Measurements from ENCODE around the gene DGKQ.
"Not testable (repeated sequence)": the region's sequence is repeated elsewhere in the genome, so short reads cannot be mapped to it uniquely, and the experiment has no call there.

Gene DGKQ

DNA sequence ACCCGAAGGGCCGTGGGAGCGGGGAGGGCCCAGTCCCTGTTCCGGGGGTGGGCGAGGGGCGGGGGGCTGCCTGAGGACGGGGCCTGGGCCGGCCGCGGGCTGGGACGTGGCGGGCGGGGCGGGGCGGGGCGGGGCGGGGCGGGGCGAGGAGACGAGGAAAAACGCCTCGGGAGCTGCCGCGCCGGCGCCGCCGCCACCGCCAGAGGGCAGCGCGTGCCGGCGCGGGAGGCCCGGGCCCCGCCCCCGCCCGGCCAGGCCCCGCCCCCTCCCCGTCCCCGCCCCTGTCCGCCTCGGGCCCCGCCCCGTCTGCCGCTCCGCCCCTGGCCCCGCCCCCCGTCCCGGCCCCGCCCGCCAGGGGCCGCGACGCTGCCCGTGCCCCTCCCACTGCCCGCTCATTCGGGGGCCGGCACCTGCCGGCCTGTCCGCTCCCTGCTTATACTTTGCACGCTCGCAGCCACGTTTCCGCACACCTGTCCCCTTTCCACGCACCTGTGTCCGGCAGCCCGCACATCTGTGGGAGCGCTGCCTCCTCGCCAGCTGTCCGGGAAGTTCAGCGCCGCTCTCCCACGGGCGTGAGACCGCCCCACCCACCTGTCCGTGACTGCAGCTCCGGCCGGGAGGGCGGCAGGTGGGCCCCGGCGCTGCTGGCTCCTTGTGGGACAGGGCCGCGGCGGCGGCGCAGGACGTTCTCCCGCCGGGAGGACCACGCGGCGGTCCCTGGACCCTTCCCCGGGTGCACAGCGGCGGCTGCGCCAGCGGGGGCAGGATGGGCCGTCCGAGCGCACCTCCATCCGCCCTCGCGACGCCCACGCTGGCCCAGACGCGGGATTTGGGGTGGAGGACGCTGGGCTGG is 36.4 kb upstream of the DGKQ start:
- DNase-seq = peak; percentile 58

DNA sequence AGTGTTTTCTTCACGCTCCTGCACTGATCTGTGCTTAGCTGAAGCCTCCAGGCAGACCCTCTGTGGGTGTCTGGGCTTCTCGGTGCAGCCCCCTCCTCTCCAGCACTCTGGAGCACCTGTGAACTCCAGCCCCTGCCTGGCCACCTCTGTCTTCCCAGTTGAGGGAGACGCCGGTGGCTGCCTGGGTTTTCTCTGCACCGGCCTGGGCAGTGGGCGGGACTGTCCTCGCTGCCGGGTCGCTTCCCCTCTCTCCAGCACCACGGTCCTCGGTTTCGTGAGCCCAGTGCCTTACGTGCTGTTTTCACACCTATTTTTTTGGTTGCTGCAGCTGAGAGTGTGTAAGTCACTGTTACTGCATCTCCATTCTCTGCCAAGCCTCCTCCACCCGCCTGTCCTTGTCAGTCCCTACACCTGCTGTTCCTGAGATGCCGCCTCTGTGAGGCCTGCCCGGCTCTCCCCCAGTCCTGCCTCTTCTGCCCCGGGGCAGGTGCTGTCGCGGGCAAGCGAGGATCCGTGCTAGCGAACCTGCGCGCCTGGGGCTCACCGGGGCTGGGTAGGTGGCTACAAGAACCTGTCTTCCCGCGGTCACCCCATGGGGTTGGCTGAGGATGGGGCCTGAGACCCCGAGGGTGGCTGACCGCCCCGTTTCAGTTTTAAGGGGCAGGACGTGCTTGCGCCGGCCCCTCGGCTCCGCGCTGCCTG is 35.6 kb upstream of the DGKQ start:
- no peak for DNase-seq

GRCh38 chr4:1006856-1007255 is 33.5 kb upstream of the DGKQ start:
- DNase-seq = no peak

DNA sequence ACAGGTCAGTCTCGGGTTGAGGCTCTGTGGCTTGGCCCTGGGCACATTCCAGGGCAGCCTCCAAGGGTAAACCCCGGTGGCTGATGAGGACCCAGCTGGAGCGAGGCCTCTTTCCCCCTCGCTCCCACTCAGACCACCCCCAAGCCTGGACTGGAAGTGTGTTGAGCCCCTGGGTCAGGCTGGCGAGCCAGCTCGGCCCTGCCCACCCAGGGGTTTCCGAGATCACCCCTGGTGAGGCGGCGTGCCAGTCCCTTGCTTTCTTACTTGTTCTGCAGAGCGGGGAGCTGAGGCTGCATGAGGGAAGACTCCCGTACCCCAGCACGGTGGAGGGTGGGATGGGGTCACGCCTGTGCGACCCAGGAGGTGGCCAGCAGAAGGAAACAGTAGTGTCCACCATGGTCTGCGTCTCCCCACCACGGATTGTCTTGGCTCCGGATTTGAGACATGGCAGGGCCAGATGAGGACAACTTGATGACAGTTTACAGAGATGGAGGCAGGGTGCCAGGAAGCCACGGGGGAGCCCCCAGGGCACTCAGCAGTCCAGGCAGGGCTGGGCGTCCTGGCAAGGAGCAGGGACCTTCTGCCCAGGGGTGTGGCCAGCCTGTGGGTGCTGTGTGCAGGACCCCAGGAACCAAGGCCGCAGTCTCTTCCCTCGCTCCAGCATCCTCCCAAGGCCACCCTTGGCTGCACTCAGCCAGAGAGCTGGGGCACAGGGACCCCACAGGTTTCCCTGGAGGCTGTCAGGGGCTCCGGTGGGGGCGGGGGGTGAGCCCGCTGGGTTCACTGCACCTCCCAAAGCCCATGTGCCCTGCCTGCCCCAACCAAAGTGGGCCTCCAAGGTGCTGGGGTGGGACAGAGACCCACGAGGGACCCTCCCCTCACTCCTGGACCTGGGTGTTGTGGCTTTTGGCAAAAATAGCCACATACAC is 31.5 kb upstream of the DGKQ start:
- DNase-seq = no peak

DNA sequence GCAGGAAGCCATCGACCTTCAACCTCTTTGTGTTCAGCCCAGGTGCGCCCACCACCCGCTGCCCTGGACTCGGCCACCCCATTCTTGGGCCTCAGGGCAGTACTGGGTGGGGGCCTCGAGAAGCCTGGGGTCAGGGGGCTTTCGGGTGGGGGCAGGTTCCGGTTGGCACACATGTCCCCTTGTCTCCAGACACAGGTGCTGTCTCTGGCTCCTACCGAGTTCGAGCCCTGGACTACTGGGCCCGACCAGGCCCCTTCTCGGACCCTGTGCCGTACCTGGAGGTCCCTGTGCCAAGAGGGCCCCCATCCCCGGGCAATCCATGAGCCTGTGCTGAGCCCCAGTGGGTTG is 30.7 kb upstream of the DGKQ start:
- DNase-seq = no peak

DNA sequence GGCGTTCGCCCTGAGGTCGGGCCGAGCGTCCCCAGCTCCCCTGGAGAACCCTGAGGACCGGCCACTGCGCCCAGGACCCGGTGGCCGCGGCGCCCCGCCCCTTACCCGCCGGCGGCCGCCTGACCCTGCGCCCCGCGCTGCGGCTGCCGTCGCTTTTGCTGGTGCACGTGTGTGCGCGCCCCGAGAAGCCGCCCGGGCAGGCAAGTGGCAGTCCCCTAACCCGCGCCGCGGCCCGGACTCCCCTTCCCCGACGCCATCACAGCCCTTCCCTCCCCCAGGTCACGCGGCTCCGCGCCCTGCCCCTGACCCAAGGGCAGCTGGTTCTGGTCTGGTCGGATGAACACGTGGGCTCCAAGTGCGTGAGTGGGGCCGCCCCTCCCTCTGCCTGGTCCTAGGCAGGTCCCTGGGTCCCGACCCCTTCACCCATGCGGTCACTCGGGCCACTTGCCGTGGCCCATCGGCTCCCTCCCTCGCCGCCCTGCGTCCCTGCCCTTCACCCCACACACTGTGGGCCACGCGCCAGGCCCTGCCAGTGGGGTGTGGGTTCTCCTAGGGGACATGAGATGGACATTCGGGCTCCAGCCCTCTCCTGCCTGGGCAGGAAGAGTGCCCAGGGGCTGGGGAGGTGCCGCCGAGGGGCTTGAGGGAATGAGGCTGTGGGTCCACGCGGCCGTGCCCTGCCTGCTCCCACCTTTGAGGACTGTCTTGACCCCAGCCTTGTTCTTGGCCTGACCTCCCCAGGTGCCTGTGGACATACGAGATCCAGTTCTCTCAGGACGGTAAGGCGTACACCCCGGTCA is 30.1 kb upstream of the DGKQ start:
- no peak for DNase-seq

GRCh38 chr4:1002631-1003251 is 29.4 kb upstream of the DGKQ start:
- DNase-seq = no peak

GRCh38 chr4:1002131-1002630 is 28.8 kb upstream of the DGKQ start:
- no peak for DNase-seq

DNA sequence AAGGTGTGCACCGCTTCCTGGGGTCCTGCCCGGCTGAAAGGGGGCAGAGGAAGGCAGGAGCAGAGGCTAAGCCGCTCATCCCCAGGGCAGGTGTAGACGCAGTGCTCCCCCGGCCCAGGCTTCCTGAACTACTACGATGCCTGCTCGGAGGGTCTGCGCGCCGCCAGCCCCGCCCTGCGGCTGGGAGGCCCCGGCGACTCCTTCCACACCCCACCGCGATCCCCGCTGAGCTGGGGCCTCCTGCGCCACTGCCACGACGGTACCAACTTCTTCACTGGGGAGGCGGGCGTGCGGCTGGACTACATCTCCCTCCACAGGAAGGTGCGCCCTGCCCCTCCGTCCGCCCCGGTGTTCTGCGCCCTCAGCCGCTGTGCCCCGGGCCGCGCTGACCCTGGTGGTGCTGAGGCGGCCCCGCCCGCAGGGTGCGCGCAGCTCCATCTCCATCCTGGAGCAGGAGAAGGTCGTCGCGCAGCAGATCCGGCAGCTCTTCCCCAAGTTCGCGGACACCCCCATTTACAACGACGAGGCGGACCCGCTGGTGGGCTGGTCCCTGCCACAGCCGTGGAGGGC is 28.3 kb upstream of the DGKQ start:
- DNase-seq = no peak

DNA sequence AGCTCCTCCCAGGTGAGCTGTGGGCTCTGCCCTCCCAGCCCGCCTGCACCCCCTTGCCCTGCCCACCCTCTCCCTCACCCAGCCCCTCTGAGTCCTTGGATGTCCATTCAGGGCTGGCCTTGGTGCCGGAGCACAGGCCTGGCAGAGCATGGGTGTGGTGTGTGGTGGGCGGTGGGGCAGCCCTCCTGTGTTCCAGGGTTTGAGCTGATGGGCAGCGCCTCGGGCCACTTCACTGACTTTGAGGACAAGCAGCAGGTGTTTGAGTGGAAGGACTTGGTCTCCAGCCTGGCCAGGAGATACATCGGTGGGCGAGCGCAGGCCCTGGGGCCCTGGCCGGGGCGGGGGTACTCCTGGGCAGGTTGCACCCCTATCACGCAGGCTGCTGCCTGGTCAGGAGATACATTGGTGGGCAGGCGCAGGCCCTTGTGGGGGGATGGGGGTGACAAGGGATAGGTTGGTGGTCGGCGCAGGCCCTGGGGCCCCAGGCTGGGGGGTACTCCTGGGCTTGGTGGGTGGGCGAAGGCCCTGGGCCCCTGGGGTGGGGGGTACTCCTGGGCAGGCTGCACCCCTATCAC is 27.4 kb upstream of the DGKQ start:
- DNase-seq = no peak

DNA sequence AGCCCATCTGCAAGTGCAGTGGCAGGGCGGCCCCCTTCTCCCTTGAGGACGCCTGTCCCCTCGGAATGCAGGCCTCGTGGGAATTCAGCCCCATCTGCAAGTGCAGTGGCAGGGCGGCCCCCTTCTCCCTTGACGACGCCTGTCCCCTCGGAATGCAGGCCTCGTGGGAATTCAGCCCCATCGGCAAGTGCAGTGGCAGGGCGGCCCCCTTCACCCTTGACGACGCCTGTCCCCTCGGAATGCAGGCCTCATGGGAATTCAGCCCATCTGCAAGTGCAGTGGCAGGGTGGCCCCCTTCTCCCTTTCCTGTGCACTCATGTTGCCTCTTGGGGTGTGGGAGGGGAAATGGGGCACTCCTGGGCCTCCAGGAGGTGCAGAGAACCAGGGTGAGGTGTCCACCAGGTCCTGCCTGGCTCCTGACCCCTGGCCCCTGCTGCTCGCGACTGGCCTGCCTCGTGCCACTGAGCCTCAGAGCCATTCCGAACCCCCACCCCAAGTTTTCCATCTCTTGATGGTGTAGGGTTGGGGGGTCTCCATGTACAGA is 26.6 kb upstream of the DGKQ start:
- DNase-seq = no peak

- DNase-seq = not testable (repeated sequence)
These were observed 26.0 kb upstream of the DGKQ start for GRCh38 chr4:999240-999863.

GRCh38 chr4:998096-998691 is 24.8 kb upstream of the DGKQ start:
- no peak for DNase-seq

DNA sequence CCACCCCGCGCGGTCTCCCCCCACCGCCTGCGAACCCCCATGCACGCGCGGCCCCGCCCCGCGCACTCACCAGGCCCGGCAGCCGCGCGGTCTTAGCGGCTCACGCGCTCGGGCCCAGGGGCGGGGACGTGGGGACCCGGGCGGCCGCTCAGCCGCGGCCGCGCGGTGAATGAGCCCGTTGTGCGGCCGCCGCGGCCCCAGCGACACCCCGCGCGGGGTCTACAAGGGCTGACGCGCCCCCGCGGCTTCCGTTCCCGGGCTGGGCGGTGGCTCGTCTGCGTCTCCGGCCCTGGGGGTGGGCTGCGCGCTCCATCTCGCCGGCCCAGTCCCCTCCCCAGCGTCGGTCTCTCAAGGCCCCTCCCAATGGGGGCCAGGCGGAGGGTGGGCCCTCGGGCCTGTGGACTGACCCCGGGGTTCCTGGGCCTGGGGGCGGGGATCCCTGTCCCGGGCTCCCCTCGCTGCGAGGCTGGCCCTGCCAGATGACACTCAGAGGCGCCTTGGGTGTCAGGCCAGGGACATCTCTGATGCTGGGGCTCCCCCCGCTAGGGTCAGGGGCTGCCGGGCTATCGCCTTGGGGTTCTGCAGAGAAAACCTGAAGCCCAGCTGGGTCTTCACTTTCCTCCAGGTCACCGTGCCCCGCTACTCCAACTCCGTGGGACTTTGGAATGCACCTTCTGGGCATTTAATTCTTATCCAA is 24.2 kb upstream of the DGKQ start:
- no peak for DNase-seq

DNA sequence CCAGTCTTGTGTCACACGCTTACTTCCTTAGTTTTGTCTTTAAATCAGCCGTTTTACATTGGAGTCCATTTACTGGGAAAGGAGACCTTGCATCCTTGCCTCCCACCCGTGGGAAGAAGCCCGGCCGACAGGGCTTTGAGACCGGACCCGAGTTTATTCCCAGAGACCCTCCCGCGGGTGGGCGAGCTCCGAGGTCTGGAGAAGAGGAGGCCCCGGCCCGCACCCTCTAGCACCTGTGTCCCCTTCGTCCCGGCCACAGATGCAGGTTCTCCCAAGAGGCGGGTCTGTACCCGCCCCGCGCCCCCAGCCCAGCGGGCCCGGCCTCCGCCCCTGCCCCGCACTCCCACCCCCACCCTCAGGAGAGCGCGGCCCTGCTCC is 23.6 kb upstream of the DGKQ start:
- no peak for DNase-seq

- DNase-seq = no peak
These were observed 22.9 kb upstream of the DGKQ start for GRCh38 chr4:996030-996996.

DNA sequence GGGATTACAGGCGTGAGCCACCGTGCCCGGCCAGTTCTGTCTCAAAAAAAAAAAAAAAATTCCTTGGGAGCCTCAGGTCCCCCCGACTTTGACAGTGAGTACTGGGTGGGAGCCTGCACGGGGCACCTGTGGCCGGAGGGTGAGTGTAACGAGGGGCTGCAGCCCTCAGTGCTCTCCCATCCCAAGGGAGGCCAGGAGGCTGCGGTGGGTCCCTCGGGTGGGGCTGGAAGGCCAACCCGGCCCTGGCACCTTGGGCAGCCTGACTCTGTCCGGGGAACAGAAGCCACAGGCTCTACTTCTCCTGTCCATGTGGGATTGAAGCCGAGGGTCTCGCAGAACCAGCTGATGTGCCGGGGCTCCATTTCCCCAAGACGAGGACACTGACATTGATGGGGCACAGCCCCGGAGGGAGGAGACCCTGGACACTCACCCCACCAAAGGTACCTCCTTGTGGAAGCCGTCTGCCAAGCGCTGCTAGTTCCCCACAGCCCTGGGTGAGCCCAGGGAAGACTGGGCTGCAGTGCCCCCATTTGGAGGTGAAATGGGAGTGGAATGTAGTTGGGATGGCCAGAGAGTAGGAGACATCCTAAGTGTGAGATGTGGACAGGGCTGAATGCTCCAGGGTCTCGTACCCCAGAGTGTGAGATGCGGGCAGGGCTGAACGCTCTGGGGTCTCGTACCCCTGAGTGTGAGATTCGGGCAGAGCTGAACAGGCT is 22.1 kb upstream of the DGKQ start:
- no peak for DNase-seq
